Epithelial cell of esophagus (primary cell): ENCODE measurements around the gene ALDH18A1.

Source experiments
- DNase-seq: peaks from one replicate; pipeline ENCODE4 v3.0.0; 2010; ENCODE audit warnings: low read depth
- H3K4me3 ChIP-seq: 2 replicates; pipeline ENCODE4 v1.5.1; 2011; ENCODE audit warnings: mild to moderate bottlenecking, low read length, control low read depth
- CTCF ChIP-seq: IDR thresholded peaks from 2 replicates; pipeline ENCODE4 v1.5.1; 2011; ENCODE audit warnings: low read depth, mild to moderate bottlenecking, low read length, control low read depth, inconsistent platforms; ENCODE audit not compliant: insufficient read depth; ENCODE audit errors: missing control alignments

The ALDH18A1 gene

DNA sequence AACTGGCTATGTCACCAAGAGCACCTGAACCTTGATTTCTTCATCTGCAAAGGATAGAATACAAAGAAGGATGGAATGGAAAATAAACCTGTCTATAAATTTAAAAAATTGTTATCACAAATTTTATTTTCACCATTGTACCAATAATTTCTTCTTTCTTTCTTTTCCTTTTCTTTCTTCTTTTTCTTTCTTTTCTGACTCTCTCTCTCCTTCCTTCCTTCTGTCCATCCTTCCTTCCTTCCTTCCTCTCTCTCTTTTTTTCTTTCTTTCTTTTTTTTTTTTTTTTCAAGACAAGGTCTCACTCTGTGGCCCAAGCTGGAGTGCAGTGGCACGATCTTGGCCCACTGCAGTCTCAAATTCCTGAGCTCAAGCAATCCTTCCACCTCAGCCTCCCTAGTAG is 58.7 kb downstream of the ALDH18A1 start:
- DNase-seq, result no peak
- H3K4me3 ChIP-seq, result no peak overlapping the region
- TF ChIP-seq CTCF, result no peak

GRCh38 chr10:95588025-95588424 is 68.5 kb downstream of the ALDH18A1 start:
- H3K4me3 ChIP-seq, result no peak overlapping the region
- DNase-seq, result peak; percentile 56
- no peak for TF ChIP-seq CTCF

GRCh38 chr10:95579835-95580535 is 76.5 kb downstream of the ALDH18A1 start:
- DNase-seq, result no peak
- TF ChIP-seq CTCF, result no peak
- no peak overlapping the region for H3K4me3 ChIP-seq

GRCh38 chr10:95579292-95579691 is 77.2 kb downstream of the ALDH18A1 start:
- DNase-seq, result no peak
- no peak overlapping the region for H3K4me3 ChIP-seq
- no peak for TF ChIP-seq CTCF

- TF ChIP-seq CTCF, result no peak
- DNase-seq, result no peak
- no peak overlapping the region for H3K4me3 ChIP-seq
These were observed 77.9 kb downstream of the ALDH18A1 start for GRCh38 chr10:95578619-95579018.

DNA sequence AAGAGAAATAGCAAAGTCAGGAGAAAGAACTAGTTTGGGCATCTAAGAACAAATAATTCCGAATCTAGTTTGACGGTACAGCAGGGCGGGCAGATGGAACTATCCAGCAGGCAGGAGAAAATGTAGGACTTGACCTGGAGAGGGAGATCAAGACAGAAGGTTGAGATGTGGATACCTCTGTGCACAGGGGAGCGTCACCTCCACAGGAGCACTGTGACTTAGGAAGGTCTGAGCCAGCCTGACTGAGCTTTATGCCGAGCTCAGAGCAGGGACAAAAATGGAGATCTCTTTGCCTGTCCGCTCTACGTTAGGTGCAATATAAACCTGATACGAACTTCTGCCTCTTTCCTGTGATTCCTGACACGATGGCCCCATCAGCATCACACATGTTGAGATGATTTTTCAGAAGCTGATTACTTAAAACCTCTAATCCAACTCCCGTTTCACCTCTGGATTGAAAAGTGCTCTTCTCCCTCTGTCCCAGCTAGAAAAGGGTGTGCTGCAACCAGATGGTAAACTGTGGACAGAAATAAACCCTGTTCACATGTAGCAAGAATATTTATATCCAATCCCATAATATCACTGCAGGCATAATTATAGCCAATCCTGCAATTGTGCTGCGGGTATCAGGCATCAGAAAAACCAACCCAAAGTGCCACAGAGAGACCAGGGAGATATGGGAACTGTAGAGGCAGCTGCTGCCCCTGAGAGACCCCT is 81.7 kb downstream of the ALDH18A1 start:
- no peak for TF ChIP-seq CTCF
- H3K4me3 ChIP-seq, result no peak overlapping the region
- no peak for DNase-seq
